ACHN (cell line): Measurements from ENCODE around the gene OXLD1.
"Not testable (repeated sequence)": the region's sequence is repeated elsewhere in the genome, so short reads cannot be mapped to it uniquely, and the experiment has no call there.

Experiments used
- DNase-seq: peaks from one replicate; pipeline ENCODE4 v3.0.0-alpha.2; 2015
- in situ Hi-C: cut with HindIII; loops from 2 replicates; pipeline ENCODE4 v1.10.0; 2017; ENCODE audit warnings: low sequenced_read_pairs, low pct_ligation_motif_present, low pct_unique_long_range_greater_than_20kb

Gene OXLD1

GRCh38 chr17:81640011-81640410 is 26.4 kb downstream of the OXLD1 start:
- in situ Hi-C loops: no loop called here
- DNase-seq: no peak

GRCh38 chr17:81638683-81639082 is 27.7 kb downstream of the OXLD1 start:
- DNase-seq: no peak
- in situ Hi-C loops: no loop called here

- peak; percentile 87 for DNase-seq
- in situ Hi-C loops: no loop called here
Measured at GRCh38 chr17:81636505-81637288, 29.7 kb downstream of the OXLD1 start, which contains the start of the genes NPLOC4 and TSPAN10. Gene NPLOC4 (minus strand): TSS chr17:81637112. CDS start chr17:81636930, 182 bp downstream. Gene TSPAN10 (plus strand): TSS chr17:81637196. CDS start chr17:81642413, 5,217 bp downstream.

GRCh38 chr17:81635973-81636504 is 30.4 kb downstream of the OXLD1 start:
- peak; percentile 76 for DNase-seq
- in situ Hi-C loops: no loop called here

- in situ Hi-C loops: no loop called here
- DNase-seq: no peak
Measured at GRCh38 chr17:81635431-81635830, 31.0 kb downstream of the OXLD1 start.

- in situ Hi-C loops: no loop called here
- no peak for DNase-seq
Measured at GRCh38 chr17:81631482-81631881, 34.9 kb downstream of the OXLD1 start.

- in situ Hi-C loops: no loop called here
Measured at GRCh38 chr17:81630274-81630673, 36.1 kb downstream of the OXLD1 start.

GRCh38 chr17:81621494-81622130 is 44.8 kb downstream of the OXLD1 start:
- in situ Hi-C loops: no loop called here
- no peak for DNase-seq

More at GRCh38 chr17:81630274-81630673, 36.1 kb downstream of the OXLD1 start:
- DNase-seq: no peak

- DNase-seq, in situ Hi-C loops: not testable (repeated sequence)
Measured at GRCh38 chr17:81618307-81618706, 48.1 kb downstream of the OXLD1 start.

- in situ Hi-C loops: no loop called here
- no peak for DNase-seq
Measured at GRCh38 chr17:81616877-81617276, 49.5 kb downstream of the OXLD1 start.

- in situ Hi-C loops: no loop called here
Measured at GRCh38 chr17:81615401-81615930, 50.9 kb downstream of the OXLD1 start.

More at GRCh38 chr17:81615401-81615930, 50.9 kb downstream of the OXLD1 start:
- no peak for DNase-seq
